SK-N-SH (cell line): ENCODE results near the gene TIGIT. TPM values are rescaled to one million over a fixed set of nuclear protein-coding genes. Genes with fewer than 3 reads are reported as not detected.

Experiments used
- CTCF ChIA-PET: fragments of 300-600, 350-600 bp; formaldehyde crosslinking; extraction: SDS; loops from one replicate; lab custom pipeline; 2021; lab: Yijun Ruan, JAX
- POLR2A ChIA-PET: fragments of 350-600 bp; sonication (Branson Sonifier 250); formaldehyde crosslinking; extraction: SDS; loops from one replicate; lab custom pipeline; 2020; ENCODE audit warnings: antibody characterized with exemption, inconsistent platforms; lab: Yijun Ruan, JAX
- DNase-seq: peaks from one replicate; pipeline ENCODE4 v3.0.0; 2012
- H2AFZ ChIP-seq: fragments of 200-600 bp; sonication (generic); 2 replicates; pipeline ENCODE4 v1.8.1; 2016; ENCODE audit warnings: antibody characterized with exemption, mild to moderate bottlenecking, low read depth
- H3F3A ChIP-seq: fragments of 200-600 bp; sonication (generic); replicated peaks from 2 replicates; pipeline ENCODE3; 2016; ENCODE audit warnings: antibody characterized with exemption, mild to moderate bottlenecking; ENCODE audit not compliant: insufficient read depth
- H3K27ac ChIP-seq, 2 experiments: fragments of 200-500 bp in 1 of 2; fragments of 200-600 bp in 1 of 2; sonication (Bioruptor generic) in 1 of 2; sonication (generic), shearing (Covaris generic) in 1 of 2; 2 replicates each; pipeline versions ENCODE4 v1.5.1 to v1.6.1; 2014 to 2016; ENCODE audit warnings: low read depth in 2 of 2, inconsistent platforms in 1 of 2, low read length in 1 of 2, mild to moderate bottlenecking in 1 of 2, mixed read lengths in 1 of 2
- H3K27me3 ChIP-seq: fragments of 200-600 bp; sonication (generic), shearing (Covaris generic); 2 replicates; pipeline ENCODE4 v1.6.1; 2016; ENCODE audit warnings: mixed run types; ENCODE audit not compliant: insufficient read depth
- H3K36me3 ChIP-seq, 2 experiments: fragments of 200-500 bp in 1 of 2; fragments of 200-600 bp in 1 of 2; sonication (Bioruptor generic) in 1 of 2; sonication (generic) in 1 of 2; replicated peaks in 1 of 2; 2 replicates each; pipeline versions ENCODE3 to v1.5.1; 2014 to 2016; ENCODE audit warnings: low read length in 1 of 2, mild to moderate bottlenecking in 1 of 2; ENCODE audit not compliant: insufficient read depth in 2 of 2, control insufficient read depth in 1 of 2
- H3K4me1 ChIP-seq, 2 experiments: fragments of 200-500 bp in 1 of 2; fragments of 200-600 bp in 1 of 2; sonication (Bioruptor generic) in 1 of 2; sonication (generic), shearing (Covaris generic) in 1 of 2; 2 replicates each; pipeline versions ENCODE4 v1.5.1 to v1.6.1; 2014 to 2016; ENCODE audit warnings: low read depth in 1 of 2, low read length in 1 of 2, mixed run types in 1 of 2; ENCODE audit not compliant: insufficient read depth in 2 of 2, control insufficient read depth in 1 of 2
- H3K4me2 ChIP-seq: fragments of 200-600 bp; sonication (generic), shearing (Covaris generic); 2 replicates; pipeline ENCODE4 v1.6.1; 2017; ENCODE audit warnings: mixed run types
- H3K4me3 ChIP-seq, 2 experiments: fragments of 200-500 bp in 1 of 2; fragments of 200-600 bp in 1 of 2; sonication (Bioruptor generic) in 1 of 2; sonication (generic), shearing (Covaris generic) in 1 of 2; 2 replicates each; pipeline versions ENCODE4 v1.5.1 to v1.8.1; 2014 to 2016; ENCODE audit warnings: low read depth in 2 of 2, inconsistent platforms in 1 of 2, low read length in 1 of 2, mild to moderate bottlenecking in 1 of 2, mixed read lengths in 1 of 2, moderate library complexity in 1 of 2
- H3K79me2 ChIP-seq: fragments of 200-600 bp; sonication (generic); 2 replicates; pipeline ENCODE4 v1.8.1; 2017; ENCODE audit warnings: mild to moderate bottlenecking; ENCODE audit not compliant: insufficient read depth
- H3K9ac ChIP-seq: fragments of 200-600 bp; sonication (generic); 2 replicates; pipeline ENCODE4 v1.6.1; 2017; ENCODE audit warnings: mixed run types
- H3K9me2 ChIP-seq: fragments of 200-600 bp; sonication (generic); 2 replicates; pipeline ENCODE4 v1.6.1; 2017; ENCODE audit warnings: mixed run types
- H3K9me3 ChIP-seq: fragments of 200-600 bp; sonication (generic); 2 replicates; pipeline ENCODE4 v1.6.1; 2017; ENCODE audit warnings: mixed run types, mild to moderate bottlenecking, moderate library complexity
- H4K20me1 ChIP-seq: fragments of 200-600 bp; sonication (generic); 2 replicates; pipeline ENCODE4 v1.6.1; 2017; ENCODE audit warnings: mild to moderate bottlenecking, mixed run types; ENCODE audit not compliant: insufficient read depth
- CHD2 ChIP-seq: fragments of 150-350 bp; IDR thresholded peaks from 2 replicates; pipeline ENCODE4 v1.6.1; 2018; ENCODE audit warnings: low read length; ENCODE audit not compliant: partially characterized antibody
- CTCF ChIP-seq: fragments of 200-600 bp; sonication (generic); IDR thresholded peaks from 2 replicates; pipeline ENCODE4 v1.6.1; 2017; ENCODE audit warnings: antibody characterized with exemption, mild to moderate bottlenecking, moderate library complexity
- ELF1 ChIP-seq: IDR thresholded peaks from 2 replicates; pipeline ENCODE4 v1.4.0; 2012
- EZH2phosphoT487 ChIP-seq: fragments of 200-600 bp; sonication (generic); IDR thresholded peaks from 2 replicates; pipeline ENCODE4 v1.6.1; 2017; ENCODE audit warnings: low read depth, mixed run types, mild to moderate bottlenecking, antibody characterized with exemption, moderate library complexity, borderline replicate concordance
- FOXJ3 ChIP-seq: sonication (generic); formaldehyde crosslinking; IDR thresholded peaks from 2 replicates; pipeline ENCODE4 v1.5.1; 2020; ENCODE audit warnings: mild to moderate bottlenecking, missing genetic modification reagents
- GABPA ChIP-seq: IDR thresholded peaks from 2 replicates; pipeline ENCODE4 v1.4.0; 2012; ENCODE audit warnings: low read depth, mild to moderate bottlenecking
- GATA2 ChIP-seq: sonication (generic); formaldehyde crosslinking; IDR thresholded peaks from 2 replicates; pipeline ENCODE4 v1.5.0; 2020; ENCODE audit warnings: mild to moderate bottlenecking, missing genetic modification reagents
- IRF3 ChIP-seq: fragments of 150-350 bp; IDR thresholded peaks from 2 replicates; pipeline ENCODE4 v1.6.1; 2016; ENCODE audit warnings: mild to moderate bottlenecking, low read depth, low read length
- JUND ChIP-seq: IDR thresholded peaks from 2 replicates; pipeline ENCODE4 v1.4.0; 2012
- MAX ChIP-seq: IDR thresholded peaks from 2 replicates; pipeline ENCODE4 v1.4.0; 2012; ENCODE audit warnings: low read depth
- PBX3 ChIP-seq: IDR thresholded peaks from 2 replicates; pipeline ENCODE4; 2012
- POLR2AphosphoS5 ChIP-seq: IDR thresholded peaks from 2 replicates; pipeline ENCODE4 v1.6.1; 2012; ENCODE audit warnings: low read depth, low read length
- RAD21 ChIP-seq: IDR thresholded peaks from 2 replicates; pipeline ENCODE4 v1.6.1; 2012; ENCODE audit warnings: mild to moderate bottlenecking, low read length
- RCOR1 ChIP-seq: fragments of 150-350 bp; IDR thresholded peaks from 2 replicates; pipeline ENCODE4 v1.6.1; 2017; ENCODE audit warnings: antibody characterized with exemption, low read length
- RXRA ChIP-seq: IDR thresholded peaks from 2 replicates; pipeline ENCODE4 v1.4.0; 2012; ENCODE audit warnings: low read depth, mild to moderate bottlenecking, borderline replicate concordance
- TCF12 ChIP-seq: IDR thresholded peaks from 2 replicates; pipeline ENCODE4 v1.4.0; 2012
- TEAD4 ChIP-seq: IDR thresholded peaks from 2 replicates; pipeline ENCODE4 v1.4.0; 2012; ENCODE audit warnings: mild to moderate bottlenecking, borderline replicate concordance; ENCODE audit not compliant: insufficient read depth
- USF1 ChIP-seq: IDR thresholded peaks from 2 replicates; pipeline ENCODE4 v1.4.0; 2012; ENCODE audit warnings: low read depth, borderline replicate concordance
- YY1 ChIP-seq: IDR thresholded peaks from 2 replicates; pipeline ENCODE4 v1.4.0; 2012; ENCODE audit warnings: low read depth, mild to moderate bottlenecking
- ZBTB33 ChIP-seq: IDR thresholded peaks from 2 replicates; pipeline ENCODE4 v1.4.0; 2012; ENCODE audit warnings: low read depth, borderline replicate concordance
- WGBS: methylation state at CpG from one replicate; pipeline ENCODE4 v1.1.6; 2017; ENCODE audit warnings: low lambda C conversion rate; 5-methylcytosine and 5-hydroxymethylcytosine counted together
- polyA plus RNA-seq, 3 experiments: library from polyadenylated mRNA; depleted of rRNA; stranded (reverse); fragments of >200 nt; gene quantifications; 2 replicates each; pipeline ENCODE4 v1.2.3, GENCODE V29; 2012

TIGIT gene
- polyA plus RNA-seq, 1 of the 3 experiments (the other 2 are of a cell fraction), result not detected

GRCh38 chr3:114327665-114328064, 33.8 kb downstream of the TIGIT start:
- POLR2A ChIA-PET, result no interaction called here
- 96% methylated on average over 4 of the region's 4 CpGs for WGBS
- no peak overlapping the region for H3K9ac ChIP-seq
- H3F3A ChIP-seq, result no peaks in the 10 kb centered on the region
- H4K20me1 ChIP-seq, result no peaks in the 10 kb centered on the region
- peaks cover 0 to 9% of the 10 kb centered on the region in 2 experiments for H3K36me3 ChIP-seq
- no peak overlapping the region for H3K4me3 ChIP-seq
- no peak overlapping the region for H3K27ac ChIP-seq
- H3K9me3 ChIP-seq, result no peaks in the 10 kb centered on the region
- H3K27me3 ChIP-seq, result no peaks in the 10 kb centered on the region
- no peaks in the 10 kb centered on the region for H3K79me2 ChIP-seq
- H3K4me2 ChIP-seq, result no peak overlapping the region
- TF ChIP-seq JUND (no peak), RAD21 (no peak), TCF12 (no peak), GATA2 (CRISPR knock-in tag) (no peak), IRF3 (no peak), GABPA (no peak), RCOR1 (no peak), TEAD4 (no peak)
- TF ChIP-seq, all 33 proteins: peak for 0
- H3K9me2 ChIP-seq, result no peaks in the 10 kb centered on the region
- no peak for DNase-seq
- CTCF ChIA-PET, result no interaction called here
- no peaks in the 10 kb centered on the region for H3K4me1 ChIP-seq
- no peak overlapping the region for H2AFZ ChIP-seq

GRCh38 chr3:114328345-114328744, 34.5 kb downstream of the TIGIT start:
- POLR2A ChIA-PET, result no interaction called here
- H3K9me2 ChIP-seq, result no peaks in the 10 kb centered on the region
- no peak for TF ChIP-seq JUND
- no peak for TF ChIP-seq GATA2 (CRISPR knock-in tag)
- no peak for TF ChIP-seq RXRA
- TF ChIP-seq YY1, result no peak
- no peak for TF ChIP-seq ELF1
- TF ChIP-seq USF1, result no peak
- no peak for TF ChIP-seq FOXJ3 (CRISPR knock-in tag)
- TF ChIP-seq RCOR1, result no peak
- no peak for TF ChIP-seq PBX3
- no peak for TF ChIP-seq CHD2
- no peak for TF ChIP-seq TEAD4
- no peak for TF ChIP-seq MAX
- no peak for TF ChIP-seq GABPA
- no peak for TF ChIP-seq CTCF
- TF ChIP-seq TCF12, result no peak
- no peak for TF ChIP-seq ZBTB33
- TF ChIP-seq EZH2phosphoT487, result no peak
- TF ChIP-seq POLR2AphosphoS5, result no peak

More at GRCh38 chr3:114328345-114328744, 34.5 kb downstream of the TIGIT start:
- Histone ChIP-seq H4K20me1 (no peaks in the 10 kb centered on the region), H3K4me1 (no peaks in the 10 kb centered on the region), H2AFZ (no peak overlapping the region), H3K9me3 (no peaks in the 10 kb centered on the region), H3K27ac (no peak overlapping the region), H3K79me2 (no peaks in the 10 kb centered on the region), H3F3A (no peaks in the 10 kb centered on the region), H3K4me3 (no peak overlapping the region), H3K36me3 (peaks cover 0 to 10% of the 10 kb centered on the region in 2 experiments), H3K27me3 (no peaks in the 10 kb centered on the region), H3K9ac (no peak overlapping the region), H3K4me2 (no peak overlapping the region)
- 83% methylated on average over 3 of the region's 3 CpGs for WGBS
- CTCF ChIA-PET, result no interaction called here
- no peak for DNase-seq
